H9 (cell line): ENCODE results near the gene MRPL20. TPM values are rescaled to one million over a fixed set of nuclear protein-coding genes. Genes with fewer than 3 reads are reported as not detected.

Experiments
- DNase-seq: peaks from one replicate; pipeline ENCODE4 v3.0.0-alpha.2; 2017
- H2AFZ ChIP-seq: one replicate; pipeline ENCODE4 v1.6.1; 2013; ENCODE audit warnings: mild to moderate bottlenecking, low read length, control low read depth, moderate library complexity
- H2AK5ac ChIP-seq: 2 replicates; pipeline ENCODE4 v1.6.1; 2013; ENCODE audit warnings: low read length, control low read depth, mixed read lengths; ENCODE audit not compliant: insufficient read length
- H2BK120ac ChIP-seq: one replicate; pipeline ENCODE4 v1.6.1; 2013; ENCODE audit warnings: low read depth, mild to moderate bottlenecking, low read length, control low read depth, inconsistent platforms; ENCODE audit not compliant: poor library complexity, severe bottlenecking
- H2BK12ac ChIP-seq: 2 replicates; pipeline ENCODE4 v1.6.1; 2013; ENCODE audit warnings: low read length, control low read depth, mixed read lengths, low read depth; ENCODE audit not compliant: insufficient read length
- H2BK15ac ChIP-seq: 2 replicates; pipeline ENCODE4 v1.6.1; 2013; ENCODE audit warnings: low read depth, low read length, control low read depth
- H2BK20ac ChIP-seq: one replicate; pipeline ENCODE4 v1.6.1; 2013; ENCODE audit warnings: low read depth, mild to moderate bottlenecking, low read length, control low read depth, inconsistent platforms; ENCODE audit not compliant: poor library complexity, severe bottlenecking
- H2BK5ac ChIP-seq: 2 replicates; pipeline ENCODE4 v1.6.1; 2013; ENCODE audit warnings: low read length, control low read depth, mixed read lengths; ENCODE audit not compliant: insufficient read length
- H3K14ac ChIP-seq: 2 replicates; pipeline ENCODE4 v1.6.1; 2013; ENCODE audit warnings: low read length, control low read depth; ENCODE audit not compliant: insufficient read depth
- H3K18ac ChIP-seq: 2 replicates; pipeline ENCODE4 v1.6.1; 2013; ENCODE audit warnings: low read depth, mild to moderate bottlenecking, mixed read lengths, low read length, control low read depth; ENCODE audit not compliant: insufficient read length
- H3K23ac ChIP-seq: 2 replicates; pipeline ENCODE4 v1.6.1; 2013; ENCODE audit warnings: low read length, control low read depth, mixed read lengths, low read depth; ENCODE audit not compliant: insufficient read length
- H3K23me2 ChIP-seq: 2 replicates; pipeline ENCODE4 v1.6.1; 2013; ENCODE audit warnings: low read depth, mild to moderate bottlenecking, mixed read lengths, low read length, control low read depth; ENCODE audit not compliant: insufficient read length, poor library complexity, severe bottlenecking
- H3K27ac ChIP-seq: 2 replicates; pipeline ENCODE4 v1.5.1; 2013; ENCODE audit warnings: low read length, control low read depth, mixed read lengths, low read depth; ENCODE audit not compliant: insufficient read length
- H3K27me3 ChIP-seq: 2 replicates; pipeline ENCODE4 v1.6.1; 2013; ENCODE audit warnings: low read length, control low read depth, inconsistent platforms; ENCODE audit not compliant: insufficient read depth
- H3K4ac ChIP-seq: 2 replicates; pipeline ENCODE4 v1.6.1; 2013; ENCODE audit warnings: low read depth, mild to moderate bottlenecking, control low read depth, inconsistent platforms, low read length, moderate library complexity
- H3K4me1 ChIP-seq: 2 replicates; pipeline ENCODE4 v1.6.1; 2013; ENCODE audit warnings: low read length, control low read depth, inconsistent platforms; ENCODE audit not compliant: insufficient read depth
- H3K4me2 ChIP-seq: 2 replicates; pipeline ENCODE4 v1.6.1; 2013; ENCODE audit warnings: low read length, control low read depth, mixed read lengths; ENCODE audit not compliant: insufficient read length, insufficient read depth
- H3K56ac ChIP-seq: 2 replicates; pipeline ENCODE4 v1.6.1; 2013; ENCODE audit warnings: low read depth, mild to moderate bottlenecking, mixed read lengths, low read length, control low read depth; ENCODE audit not compliant: insufficient read length
- H3K79me1 ChIP-seq: 2 replicates; pipeline ENCODE4 v1.6.1; 2013; ENCODE audit warnings: low read depth, mild to moderate bottlenecking, moderate library complexity, low read length, control low read depth, inconsistent platforms; ENCODE audit not compliant: insufficient read depth, poor library complexity, severe bottlenecking
- H3K79me2 ChIP-seq: 2 replicates; pipeline ENCODE4 v1.6.1; 2013; ENCODE audit warnings: low read length, control low read depth, inconsistent platforms; ENCODE audit not compliant: insufficient read depth
- H3K9ac ChIP-seq: 2 replicates; pipeline ENCODE4 v1.6.1; 2013; ENCODE audit warnings: low read length, control low read depth, mixed read lengths; ENCODE audit not compliant: insufficient read length; ENCODE audit errors: extremely low read depth
- H3K9me3 ChIP-seq: one replicate; pipeline ENCODE4 v1.6.1; 2013; ENCODE audit warnings: low read depth, low read length, inconsistent platforms; ENCODE audit not compliant: control insufficient read depth
- H3T11ph ChIP-seq: one replicate; pipeline ENCODE4 v1.6.1; 2013; ENCODE audit warnings: mild to moderate bottlenecking, low read length, control low read depth, inconsistent platforms
- H4K20me1 ChIP-seq: one replicate; pipeline ENCODE4 v1.6.1; 2013; ENCODE audit not compliant: control insufficient read depth, insufficient read length, insufficient read depth
- H4K5ac ChIP-seq: 2 replicates; pipeline ENCODE4 v1.6.1; 2013; ENCODE audit warnings: low read depth, mild to moderate bottlenecking, mixed read lengths, low read length, control low read depth; ENCODE audit not compliant: insufficient read length
- H4K8ac ChIP-seq: replicated peaks from 2 replicates; pipeline ENCODE4 v1.6.1; 2013; ENCODE audit warnings: low read length, control low read depth, mixed read lengths, low read depth; ENCODE audit not compliant: insufficient read length
- H4K91ac ChIP-seq: 2 replicates; pipeline ENCODE4 v1.6.1; 2013; ENCODE audit warnings: low read depth, mild to moderate bottlenecking, moderate library complexity, mixed read lengths, low read length, control low read depth; ENCODE audit not compliant: insufficient read length
- H3K27ac Mint-ChIP-seq, 3 experiments: 2 replicates in 2 of 3; 3 replicates in 1 of 3; pipeline ENCODE4 v1.8.0; 2020 to 2021; ENCODE audit warnings: mixed read lengths in 3 of 3, mild to moderate bottlenecking in 1 of 3, moderate library complexity in 1 of 3
- H3K27me3 Mint-ChIP-seq: 2 replicates; pipeline ENCODE4 v1.8.0; 2021; ENCODE audit warnings: low read depth, mild to moderate bottlenecking, moderate library complexity, mixed read lengths
- H3K36me3 Mint-ChIP-seq, 3 experiments: 2 replicates in 2 of 3; 3 replicates in 1 of 3; pipeline ENCODE4 v1.8.0; 2020 to 2021; ENCODE audit warnings: low read depth in 3 of 3, mixed read lengths in 3 of 3; ENCODE audit not compliant: insufficient read depth in 1 of 3
- H3K4me1 Mint-ChIP-seq, 2 experiments: 2 replicates each; pipeline ENCODE4 v1.8.0; 2020; ENCODE audit warnings: mixed read lengths in 2 of 2
- H3K4me3 Mint-ChIP-seq, 2 experiments: 2 replicates in 1 of 2; 3 replicates in 1 of 2; pipeline ENCODE4 v1.8.0; 2020 to 2021; ENCODE audit warnings: mild to moderate bottlenecking in 2 of 2, mixed read lengths in 2 of 2, moderate library complexity in 1 of 2
- H3K9me3 Mint-ChIP-seq, 2 experiments: 2 replicates in 1 of 2; 3 replicates in 1 of 2; pipeline ENCODE4 v1.8.0; 2020; ENCODE audit warnings: mild to moderate bottlenecking in 2 of 2, mixed read lengths in 2 of 2, moderate library complexity in 1 of 2
- CTCF ChIP-seq: fragments of 200-600 bp; sonication (generic); conservative IDR thresholded peaks from 3 replicates; pipeline ENCODE4 v1.8.0; 2021; ENCODE audit warnings: antibody characterized with exemption, mild to moderate bottlenecking
- WGBS: extraction: QIAGEN DNeasy Blood & Tissue Kit; methylation state at CpG from one replicate; pipeline ENCODE4 v1.1.7; 2013; ENCODE audit warnings: missing lambda C conversion rate, low lambda C conversion rate, mixed read lengths; ENCODE audit not compliant: insufficient read length; ENCODE audit errors: extremely low coverage; 5-methylcytosine and 5-hydroxymethylcytosine counted together
- total RNA-seq: library from RNA; stranded (reverse); gene quantifications from 2 replicates; pipeline ENCODE4 v1.2.1, GENCODE V29; 2021

Gene MRPL20
- total RNA-seq, 1 experiment from 2014 or later, result 162 TPM

- no peak overlapping the region for H3K27ac ChIP-seq
- peaks cover 4% of the 10 kb centered on the region in 2 experiments for H3K4me1 Mint-ChIP-seq
These were observed 35.1 kb upstream of the MRPL20 start for GRCh38 chr1:1442069-1442770.

More at GRCh38 chr1:1442069-1442770, 35.1 kb upstream of the MRPL20 start:
- peaks cover 0 to 9% (median 3%) of the 10 kb centered on the region in 3 experiments; a peak in 4 of 7 replicates for H3K36me3 Mint-ChIP-seq
- Histone ChIP-seq H3K27me3 (no peaks in the 10 kb centered on the region), H3T11ph (no peak overlapping the region), H2BK120ac (no peak overlapping the region), H2BK15ac (no peak overlapping the region), H4K8ac (no peak overlapping the region), H2BK5ac (no peak overlapping the region), H4K20me1 (no peaks in the 10 kb centered on the region), H2BK12ac (no peak overlapping the region), H3K23ac (no peak overlapping the region), H2AK5ac (no peak overlapping the region), H2AFZ (no peak overlapping the region), H4K91ac (no peak overlapping the region), H3K14ac (no peak overlapping the region), H3K9me3 (no peaks in the 10 kb centered on the region), H3K4ac (no peak overlapping the region), H3K79me2 (no peaks in the 10 kb centered on the region; the same call in 1 of the 2 replicates), H3K4me2 (no peak overlapping the region), H3K56ac (no peak overlapping the region), H3K4me1 (no peaks in the 10 kb centered on the region), H4K5ac (no peak overlapping the region), H2BK20ac (no peak overlapping the region), H3K9ac (no peak overlapping the region), H3K23me2 (no peaks in the 10 kb centered on the region), H3K79me1 (no peaks in the 10 kb centered on the region), H3K18ac (no peak overlapping the region)
- TF ChIP-seq CTCF, result no peak
- DNase-seq, result no peak
- no peak overlapping the region for H3K4me3 Mint-ChIP-seq
- H3K27me3 Mint-ChIP-seq, result no peaks in the 10 kb centered on the region
- no peaks in the 10 kb centered on the region for H3K9me3 Mint-ChIP-seq
- WGBS, result no CpG with 5 or more reads among the region's 32 CpGs
- H3K27ac Mint-ChIP-seq, result no peak overlapping the region
